H9 (cell line): ENCODE measurements around the gene DPP6. TPM values are rescaled to one million over a fixed set of nuclear protein-coding genes. Genes with fewer than 3 reads are reported as not detected.

Experiments used
- DNase-seq: peaks from one replicate; pipeline ENCODE4 v3.0.0-alpha.2; 2017
- H2AFZ ChIP-seq: one replicate; pipeline ENCODE4 v1.6.1; 2013; ENCODE audit warnings: mild to moderate bottlenecking, low read length, control low read depth, moderate library complexity
- H2AK5ac ChIP-seq: 2 replicates; pipeline ENCODE4 v1.6.1; 2013; ENCODE audit warnings: low read length, control low read depth, mixed read lengths; ENCODE audit not compliant: insufficient read length
- H2BK120ac ChIP-seq: one replicate; pipeline ENCODE4 v1.6.1; 2013; ENCODE audit warnings: low read depth, mild to moderate bottlenecking, low read length, control low read depth, inconsistent platforms; ENCODE audit not compliant: poor library complexity, severe bottlenecking
- H2BK12ac ChIP-seq: 2 replicates; pipeline ENCODE4 v1.6.1; 2013; ENCODE audit warnings: low read length, control low read depth, mixed read lengths, low read depth; ENCODE audit not compliant: insufficient read length
- H2BK15ac ChIP-seq: 2 replicates; pipeline ENCODE4 v1.6.1; 2013; ENCODE audit warnings: low read depth, low read length, control low read depth
- H2BK20ac ChIP-seq: one replicate; pipeline ENCODE4 v1.6.1; 2013; ENCODE audit warnings: low read depth, mild to moderate bottlenecking, low read length, control low read depth, inconsistent platforms; ENCODE audit not compliant: poor library complexity, severe bottlenecking
- H2BK5ac ChIP-seq: 2 replicates; pipeline ENCODE4 v1.6.1; 2013; ENCODE audit warnings: low read length, control low read depth, mixed read lengths; ENCODE audit not compliant: insufficient read length
- H3K14ac ChIP-seq: 2 replicates; pipeline ENCODE4 v1.6.1; 2013; ENCODE audit warnings: low read length, control low read depth; ENCODE audit not compliant: insufficient read depth
- H3K18ac ChIP-seq: 2 replicates; pipeline ENCODE4 v1.6.1; 2013; ENCODE audit warnings: low read depth, mild to moderate bottlenecking, mixed read lengths, low read length, control low read depth; ENCODE audit not compliant: insufficient read length
- H3K23ac ChIP-seq: 2 replicates; pipeline ENCODE4 v1.6.1; 2013; ENCODE audit warnings: low read length, control low read depth, mixed read lengths, low read depth; ENCODE audit not compliant: insufficient read length
- H3K23me2 ChIP-seq: 2 replicates; pipeline ENCODE4 v1.6.1; 2013; ENCODE audit warnings: low read depth, mild to moderate bottlenecking, mixed read lengths, low read length, control low read depth; ENCODE audit not compliant: insufficient read length, poor library complexity, severe bottlenecking
- H3K27ac ChIP-seq: 2 replicates; pipeline ENCODE4 v1.5.1; 2013; ENCODE audit warnings: low read length, control low read depth, mixed read lengths, low read depth; ENCODE audit not compliant: insufficient read length
- H3K27me3 ChIP-seq: 2 replicates; pipeline ENCODE4 v1.6.1; 2013; ENCODE audit warnings: low read length, control low read depth, inconsistent platforms; ENCODE audit not compliant: insufficient read depth
- H3K4ac ChIP-seq: 2 replicates; pipeline ENCODE4 v1.6.1; 2013; ENCODE audit warnings: low read depth, mild to moderate bottlenecking, control low read depth, inconsistent platforms, low read length, moderate library complexity
- H3K4me1 ChIP-seq: 2 replicates; pipeline ENCODE4 v1.6.1; 2013; ENCODE audit warnings: low read length, control low read depth, inconsistent platforms; ENCODE audit not compliant: insufficient read depth
- H3K4me2 ChIP-seq: 2 replicates; pipeline ENCODE4 v1.6.1; 2013; ENCODE audit warnings: low read length, control low read depth, mixed read lengths; ENCODE audit not compliant: insufficient read length, insufficient read depth
- H3K56ac ChIP-seq: 2 replicates; pipeline ENCODE4 v1.6.1; 2013; ENCODE audit warnings: low read depth, mild to moderate bottlenecking, mixed read lengths, low read length, control low read depth; ENCODE audit not compliant: insufficient read length
- H3K79me1 ChIP-seq: 2 replicates; pipeline ENCODE4 v1.6.1; 2013; ENCODE audit warnings: low read depth, mild to moderate bottlenecking, moderate library complexity, low read length, control low read depth, inconsistent platforms; ENCODE audit not compliant: insufficient read depth, poor library complexity, severe bottlenecking
- H3K79me2 ChIP-seq: 2 replicates; pipeline ENCODE4 v1.6.1; 2013; ENCODE audit warnings: low read length, control low read depth, inconsistent platforms; ENCODE audit not compliant: insufficient read depth
- H3K9ac ChIP-seq: 2 replicates; pipeline ENCODE4 v1.6.1; 2013; ENCODE audit warnings: low read length, control low read depth, mixed read lengths; ENCODE audit not compliant: insufficient read length; ENCODE audit errors: extremely low read depth
- H3K9me3 ChIP-seq: one replicate; pipeline ENCODE4 v1.6.1; 2013; ENCODE audit warnings: low read depth, low read length, inconsistent platforms; ENCODE audit not compliant: control insufficient read depth
- H3T11ph ChIP-seq: one replicate; pipeline ENCODE4 v1.6.1; 2013; ENCODE audit warnings: mild to moderate bottlenecking, low read length, control low read depth, inconsistent platforms
- H4K20me1 ChIP-seq: one replicate; pipeline ENCODE4 v1.6.1; 2013; ENCODE audit not compliant: control insufficient read depth, insufficient read length, insufficient read depth
- H4K5ac ChIP-seq: 2 replicates; pipeline ENCODE4 v1.6.1; 2013; ENCODE audit warnings: low read depth, mild to moderate bottlenecking, mixed read lengths, low read length, control low read depth; ENCODE audit not compliant: insufficient read length
- H4K8ac ChIP-seq: replicated peaks from 2 replicates; pipeline ENCODE4 v1.6.1; 2013; ENCODE audit warnings: low read length, control low read depth, mixed read lengths, low read depth; ENCODE audit not compliant: insufficient read length
- H4K91ac ChIP-seq: 2 replicates; pipeline ENCODE4 v1.6.1; 2013; ENCODE audit warnings: low read depth, mild to moderate bottlenecking, moderate library complexity, mixed read lengths, low read length, control low read depth; ENCODE audit not compliant: insufficient read length
- H3K27ac Mint-ChIP-seq, 3 experiments: 2 replicates in 2 of 3; 3 replicates in 1 of 3; pipeline ENCODE4 v1.8.0; 2020 to 2021; ENCODE audit warnings: mixed read lengths in 3 of 3, mild to moderate bottlenecking in 1 of 3, moderate library complexity in 1 of 3
- H3K27me3 Mint-ChIP-seq: 2 replicates; pipeline ENCODE4 v1.8.0; 2021; ENCODE audit warnings: low read depth, mild to moderate bottlenecking, moderate library complexity, mixed read lengths
- H3K36me3 Mint-ChIP-seq, 3 experiments: 2 replicates in 2 of 3; 3 replicates in 1 of 3; pipeline ENCODE4 v1.8.0; 2020 to 2021; ENCODE audit warnings: low read depth in 3 of 3, mixed read lengths in 3 of 3; ENCODE audit not compliant: insufficient read depth in 1 of 3
- H3K4me1 Mint-ChIP-seq, 2 experiments: 2 replicates each; pipeline ENCODE4 v1.8.0; 2020; ENCODE audit warnings: mixed read lengths in 2 of 2
- H3K4me3 Mint-ChIP-seq, 2 experiments: 2 replicates in 1 of 2; 3 replicates in 1 of 2; pipeline ENCODE4 v1.8.0; 2020 to 2021; ENCODE audit warnings: mild to moderate bottlenecking in 2 of 2, mixed read lengths in 2 of 2, moderate library complexity in 1 of 2
- H3K9me3 Mint-ChIP-seq, 2 experiments: 2 replicates in 1 of 2; 3 replicates in 1 of 2; pipeline ENCODE4 v1.8.0; 2020; ENCODE audit warnings: mild to moderate bottlenecking in 2 of 2, mixed read lengths in 2 of 2, moderate library complexity in 1 of 2
- whole genome bisulfite sequencing: extraction: QIAGEN DNeasy Blood & Tissue Kit; methylation state at CpG from one replicate; pipeline ENCODE4 v1.1.7; 2013; ENCODE audit warnings: missing lambda C conversion rate, low lambda C conversion rate, mixed read lengths; ENCODE audit not compliant: insufficient read length; ENCODE audit errors: extremely low coverage; 5-methylcytosine and 5-hydroxymethylcytosine counted together
- total RNA-seq: library from RNA; stranded (reverse); gene quantifications from 2 replicates; pipeline ENCODE4 v1.2.1, GENCODE V29; 2021
- TF ChIP-seq, protein P1 (sequence below): fragments of 200-600 bp; sonication (generic); conservative IDR thresholded peaks from 3 replicates; pipeline ENCODE4 v1.8.0; 2021; ENCODE audit warnings: antibody characterized with exemption, mild to moderate bottlenecking

DPP6 gene
- total RNA-seq, 1 experiment from 2014 or later: 4.5 TPM

DNA sequence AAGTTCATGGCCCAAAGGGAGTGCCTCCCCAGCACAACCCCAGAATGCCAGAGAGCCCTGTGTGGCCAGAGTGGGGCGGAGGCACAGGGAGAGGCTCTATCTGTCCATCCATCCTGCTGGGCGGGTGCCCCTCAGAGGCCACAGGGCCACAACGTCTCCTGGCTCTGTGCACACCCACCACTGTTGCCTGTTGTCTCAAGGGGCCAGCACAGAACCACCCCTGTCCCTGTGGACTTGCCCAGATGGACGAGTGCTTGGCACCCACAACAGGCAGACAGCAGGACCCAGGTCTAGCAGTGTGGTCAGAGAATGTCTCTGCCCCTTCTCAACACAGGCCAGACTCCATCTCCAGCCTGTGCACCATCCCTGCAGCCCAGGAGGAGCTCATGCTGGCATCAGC lies 857.9 kb downstream of the DPP6 start:
- no peak overlapping the region for H2BK5ac ChIP-seq
- peak overlapping the region; percentile 6 for H4K8ac ChIP-seq
- no peaks in the 10 kb centered on the region for H4K20me1 ChIP-seq
- H3K23me2 ChIP-seq: peaks cover 3% of the 10 kb centered on the region
- no peaks in the 10 kb centered on the region for H3K9me3 ChIP-seq
- H3K14ac ChIP-seq: no peak overlapping the region; the same call in 1 of the 2 replicates
- H3K4ac ChIP-seq: no peak overlapping the region
- H2AFZ ChIP-seq: no peak overlapping the region
- H3K18ac ChIP-seq: no peak overlapping the region
- no peak overlapping the region for H4K91ac ChIP-seq
- no peak overlapping the region for H2BK12ac ChIP-seq
- no peak overlapping the region for H4K5ac ChIP-seq
- H3K4me2 ChIP-seq: no peak overlapping the region
- no peak overlapping the region for H2BK15ac ChIP-seq
- WGBS: no CpG with 5 or more reads among the region's 4 CpGs
- H3K79me1 ChIP-seq: no peaks in the 10 kb centered on the region
- H3K27ac ChIP-seq: no peak overlapping the region
- peaks cover 31 to 38% of the 10 kb centered on the region in 2 experiments for H3K9me3 Mint-ChIP-seq
- no peak overlapping the region for H3K4me3 Mint-ChIP-seq
- H3K9ac ChIP-seq: no peak overlapping the region
- TF ChIP-seq, protein P1, sequence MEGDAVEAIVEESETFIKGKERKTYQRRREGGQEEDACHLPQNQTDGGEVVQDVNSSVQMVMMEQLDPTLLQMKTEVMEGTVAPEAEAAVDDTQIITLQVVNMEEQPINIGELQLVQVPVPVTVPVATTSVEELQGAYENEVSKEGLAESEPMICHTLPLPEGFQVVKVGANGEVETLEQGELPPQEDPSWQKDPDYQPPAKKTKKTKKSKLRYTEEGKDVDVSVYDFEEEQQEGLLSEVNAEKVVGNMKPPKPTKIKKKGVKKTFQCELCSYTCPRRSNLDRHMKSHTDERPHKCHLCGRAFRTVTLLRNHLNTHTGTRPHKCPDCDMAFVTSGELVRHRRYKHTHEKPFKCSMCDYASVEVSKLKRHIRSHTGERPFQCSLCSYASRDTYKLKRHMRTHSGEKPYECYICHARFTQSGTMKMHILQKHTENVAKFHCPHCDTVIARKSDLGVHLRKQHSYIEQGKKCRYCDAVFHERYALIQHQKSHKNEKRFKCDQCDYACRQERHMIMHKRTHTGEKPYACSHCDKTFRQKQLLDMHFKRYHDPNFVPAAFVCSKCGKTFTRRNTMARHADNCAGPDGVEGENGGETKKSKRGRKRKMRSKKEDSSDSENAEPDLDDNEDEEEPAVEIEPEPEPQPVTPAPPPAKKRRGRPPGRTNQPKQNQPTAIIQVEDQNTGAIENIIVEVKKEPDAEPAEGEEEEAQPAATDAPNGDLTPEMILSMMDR: no peak
- H3K36me3 Mint-ChIP-seq: peaks cover 0 to 18% (median 8%) of the 10 kb centered on the region in 3 experiments; a peak in 6 of 7 replicates
- no peak for DNase-seq
- no peaks in the 10 kb centered on the region for H3K79me2 ChIP-seq
- H3K27me3 ChIP-seq: no peaks in the 10 kb centered on the region
- no peak overlapping the region for H3K56ac ChIP-seq
- H2BK20ac ChIP-seq: no peak overlapping the region
- no peak overlapping the region for H3T11ph ChIP-seq
- H3K23ac ChIP-seq: no peak overlapping the region
- peaks cover 5 to 7% of the 10 kb centered on the region in 2 experiments for H3K4me1 Mint-ChIP-seq
- H2BK120ac ChIP-seq: no peak overlapping the region
- peaks cover 29% of the 10 kb centered on the region for H3K27me3 Mint-ChIP-seq
- no peak overlapping the region for H2AK5ac ChIP-seq
- no peaks in the 10 kb centered on the region for H3K4me1 ChIP-seq
- H3K27ac Mint-ChIP-seq: no peak overlapping the region
